Measurements from ENCODE around the gene WFS1. TPM values are rescaled to one million over a fixed set of nuclear protein-coding genes. Genes with fewer than 3 reads are reported as not detected.
A peak's percentile ranks its signal among the peaks of the same experiment; 100 is the strongest.

WFS1 gene
- total RNA-seq, 2 experiments from 2014 or later: 1.3 to 1.7 TPM

DNA sequence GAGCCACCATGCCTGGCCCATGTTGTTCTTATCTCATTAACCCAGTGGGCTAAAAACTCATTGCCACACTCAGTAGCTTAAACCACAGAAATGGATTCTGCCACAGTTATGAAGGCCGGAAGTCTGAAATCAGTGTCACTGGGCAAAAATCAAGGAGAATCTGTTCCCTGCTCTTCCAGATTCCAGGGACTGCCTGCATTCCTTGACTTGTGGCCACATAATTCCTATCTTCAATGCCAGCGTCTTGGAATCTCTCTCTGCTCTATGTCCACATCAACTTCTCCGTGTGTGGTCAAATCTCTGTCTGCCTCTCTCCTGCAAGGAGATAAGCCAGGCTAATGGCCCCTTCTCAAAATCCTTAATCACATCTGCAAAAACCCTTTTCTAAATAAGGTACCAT, 4.1 kb upstream of the WFS1 start:
- Histone ChIP-seq H3K9me3 (ENCODE audit: control insufficient read depth in 1 of 2, insufficient read depth in 1 of 2, low read length in 2 of 2) (no peaks in the 10 kb centered on the region), H3K27me3 (ENCODE audit: control insufficient read depth in 1 of 2, insufficient read depth in 2 of 2, low read length in 2 of 2) (peaks cover 0 to 3% of the 10 kb centered on the region in 2 experiments), H3K36me3 (ENCODE audit: insufficient read depth, low read length) (no peaks in the 10 kb centered on the region), H3K27ac (ENCODE audit: low read depth in 1 of 2, low read length in 2 of 2) (no peak overlapping the region), H3K4me1 (ENCODE audit: insufficient read depth, low read length) (peaks cover 15% of the 10 kb centered on the region), H3K4me3 (ENCODE audit: low read length) (no peak overlapping the region)
- H3K9me3 Mint-ChIP-seq: no peaks in the 10 kb centered on the region
- H3K36me3 Mint-ChIP-seq (ENCODE audit: low read depth): no peaks in the 10 kb centered on the region
- no peak for DNase-seq
- H3K27ac Mint-ChIP-seq: no peak overlapping the region
- intact Hi-C loops (cut with DNase I, micrococcal nuclease): loop anchor here in 1 of 2 experiments (10.0 kb wide), 1 partner anchor 379 kb away; the partner anchor contains the start of gene MRFAP1
- peaks cover 14% of the 10 kb centered on the region for H3K4me1 Mint-ChIP-seq (ENCODE audit: low read depth)
- H3K27me3 Mint-ChIP-seq: peaks cover 11% of the 10 kb centered on the region
- TF ChIP-seq, protein P1, sequence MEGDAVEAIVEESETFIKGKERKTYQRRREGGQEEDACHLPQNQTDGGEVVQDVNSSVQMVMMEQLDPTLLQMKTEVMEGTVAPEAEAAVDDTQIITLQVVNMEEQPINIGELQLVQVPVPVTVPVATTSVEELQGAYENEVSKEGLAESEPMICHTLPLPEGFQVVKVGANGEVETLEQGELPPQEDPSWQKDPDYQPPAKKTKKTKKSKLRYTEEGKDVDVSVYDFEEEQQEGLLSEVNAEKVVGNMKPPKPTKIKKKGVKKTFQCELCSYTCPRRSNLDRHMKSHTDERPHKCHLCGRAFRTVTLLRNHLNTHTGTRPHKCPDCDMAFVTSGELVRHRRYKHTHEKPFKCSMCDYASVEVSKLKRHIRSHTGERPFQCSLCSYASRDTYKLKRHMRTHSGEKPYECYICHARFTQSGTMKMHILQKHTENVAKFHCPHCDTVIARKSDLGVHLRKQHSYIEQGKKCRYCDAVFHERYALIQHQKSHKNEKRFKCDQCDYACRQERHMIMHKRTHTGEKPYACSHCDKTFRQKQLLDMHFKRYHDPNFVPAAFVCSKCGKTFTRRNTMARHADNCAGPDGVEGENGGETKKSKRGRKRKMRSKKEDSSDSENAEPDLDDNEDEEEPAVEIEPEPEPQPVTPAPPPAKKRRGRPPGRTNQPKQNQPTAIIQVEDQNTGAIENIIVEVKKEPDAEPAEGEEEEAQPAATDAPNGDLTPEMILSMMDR (IDR thresholded peaks at IDR 0.05): no peak
- no peak overlapping the region for H3K4me3 Mint-ChIP-seq
- POLR2A ChIA-PET: no interaction called here
- CTCF ChIA-PET: no interaction called here
- ATAC-seq (ENCODE audit: poor library complexity): no peak

DNA sequence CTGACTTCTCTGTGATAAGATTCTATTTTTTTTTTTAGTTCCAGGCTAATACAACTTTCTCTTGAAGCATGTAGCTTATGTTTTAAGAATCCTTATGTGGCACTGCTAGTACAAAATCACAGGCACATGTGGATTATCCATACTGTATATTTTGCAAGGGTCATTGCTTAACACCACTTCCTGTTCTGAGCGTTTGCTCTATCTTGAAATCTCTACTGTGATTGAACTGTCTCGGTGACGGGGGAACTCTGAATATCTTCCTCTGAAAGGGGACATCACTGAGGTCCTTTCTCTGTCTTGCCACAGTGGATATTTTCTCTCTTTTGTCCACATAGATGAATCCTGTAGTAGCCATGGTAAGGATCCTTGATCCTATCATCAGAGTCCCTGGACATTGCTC, 2.1 kb upstream of the WFS1 start:
- POLR2A ChIA-PET: no interaction called here
- H3K4me1 Mint-ChIP-seq (ENCODE audit: low read depth): peaks cover 16% of the 10 kb centered on the region
- H3K27ac Mint-ChIP-seq: no peak overlapping the region
- H3K4me1 ChIP-seq (ENCODE audit: insufficient read depth, low read length): peaks cover 23% of the 10 kb centered on the region
- ATAC-seq (ENCODE audit: poor library complexity) (no peak), DNase-seq (no peak)
- peak overlapping the region; percentile 9 for H3K4me3 Mint-ChIP-seq
- H3K36me3 Mint-ChIP-seq (ENCODE audit: low read depth): no peaks in the 10 kb centered on the region
- no peaks in the 10 kb centered on the region for H3K9me3 Mint-ChIP-seq
- H3K9me3 ChIP-seq (ENCODE audit: control insufficient read depth in 1 of 2, insufficient read depth in 1 of 2, low read length in 2 of 2): no peaks in the 10 kb centered on the region
- H3K36me3 ChIP-seq (ENCODE audit: insufficient read depth, low read length): no peaks in the 10 kb centered on the region
- no peak overlapping the region for H3K27ac ChIP-seq (ENCODE audit: low read depth in 1 of 2, low read length in 2 of 2)
- no peak overlapping the region for H3K4me3 ChIP-seq (ENCODE audit: low read length)
- TF ChIP-seq, protein P1 (IDR thresholded peaks at IDR 0.05): no peak
- no peaks in the 10 kb centered on the region for H3K27me3 Mint-ChIP-seq
- no peaks in the 10 kb centered on the region for H3K27me3 ChIP-seq (ENCODE audit: control insufficient read depth in 1 of 2, insufficient read depth in 2 of 2, low read length in 2 of 2)
- CTCF ChIA-PET: interaction anchor here (1.5 kb wide), 1 partner anchor 17 kb away, joined by 5 read pairs; no protein-coding TSS in a partner anchor
- intact Hi-C loops (cut with DNase I, micrococcal nuclease): loop anchor here in 1 of 2 experiments (10.0 kb wide), 1 partner anchor 377 kb away; the partner anchor contains the start of gene MRFAP1

DNA sequence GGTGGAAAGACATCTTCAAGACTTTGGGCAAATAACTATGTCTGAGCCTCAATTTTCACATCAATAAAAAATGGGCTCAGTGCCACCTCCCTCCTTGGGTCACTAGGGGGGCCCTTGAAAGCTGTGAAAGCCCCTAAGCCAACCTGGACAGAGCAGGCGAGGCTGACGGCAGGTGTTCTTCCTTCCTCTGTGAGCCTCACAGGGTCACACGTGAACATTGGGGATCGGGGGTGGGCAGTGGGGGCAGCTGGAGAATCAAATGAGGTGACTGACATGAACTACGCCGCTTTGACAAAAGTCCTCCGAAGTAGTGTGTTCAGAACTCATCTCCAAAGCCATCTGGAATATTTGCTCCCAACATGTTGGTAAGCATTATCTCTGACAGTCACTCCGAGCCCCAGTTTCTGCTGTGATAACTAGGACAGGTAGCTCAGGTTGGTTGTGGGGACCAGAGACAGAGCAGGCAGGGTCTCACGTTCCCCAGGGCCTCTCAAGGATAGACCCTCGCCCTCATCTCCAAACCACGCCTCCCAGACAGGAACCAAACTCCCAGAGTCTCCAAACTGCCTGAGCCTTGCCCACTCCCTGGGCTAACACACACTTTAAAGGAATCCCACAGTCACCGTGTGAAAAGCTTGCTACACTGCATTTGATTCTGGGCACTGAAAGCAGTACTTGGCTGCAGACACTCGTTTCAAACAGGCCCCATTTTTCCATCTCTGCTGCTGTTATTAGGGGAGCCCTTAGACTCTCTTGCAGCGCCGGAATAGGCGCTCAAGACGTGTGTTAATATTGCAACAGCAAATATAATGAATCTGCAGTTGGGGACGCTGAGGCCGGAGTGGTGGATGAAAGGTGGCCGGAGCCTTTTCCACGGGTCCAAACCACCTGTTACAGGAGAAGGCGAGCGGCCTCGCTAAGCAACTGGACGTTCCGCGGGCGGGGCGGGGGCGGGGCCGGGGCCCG, 717 bp upstream of the WFS1 start:
- Mint-ChIP-seq H3K4me3 (peak overlapping the region; percentile 92), H3K27ac (no peak overlapping the region), H3K27me3 (no peaks in the 10 kb centered on the region), H3K4me1 (ENCODE audit: low read depth) (peaks cover 16% of the 10 kb centered on the region), H3K36me3 (ENCODE audit: low read depth) (no peaks in the 10 kb centered on the region), H3K9me3 (no peaks in the 10 kb centered on the region)
- intact Hi-C loops (cut with DNase I, micrococcal nuclease): loop anchor here in 1 of 2 experiments (2.0 to 10.0 kb wide), 2 partner anchors 306 to 376 kb away; partner anchors contain the start of genes MAN2B2 and MRFAP1
- POLR2A ChIA-PET: interaction anchor here (0.5 to 1.6 kb wide), 4 partner anchors 69 to 1920 kb away, joined by 3 to 6 read pairs (median 3); partner anchors contain the start of genes JAKMIP1 and MAN2B2
- Histone ChIP-seq H3K36me3 (ENCODE audit: insufficient read depth, low read length) (no peaks in the 10 kb centered on the region), H3K4me3 (ENCODE audit: low read length) (peak overlapping the region; percentile 62), H3K27me3 (ENCODE audit: control insufficient read depth in 1 of 2, insufficient read depth in 2 of 2, low read length in 2 of 2) (no peaks in the 10 kb centered on the region), H3K4me1 (ENCODE audit: insufficient read depth, low read length) (peaks cover 23% of the 10 kb centered on the region), H3K27ac (ENCODE audit: low read depth in 1 of 2, low read length in 2 of 2) (no peak overlapping the region), H3K9me3 (ENCODE audit: control insufficient read depth in 1 of 2, insufficient read depth in 1 of 2, low read length in 2 of 2) (no peaks in the 10 kb centered on the region)
- CTCF ChIA-PET: interaction anchor here (1.8 kb wide), 1 partner anchor 18 kb away, joined by 6 read pairs; no protein-coding TSS in a partner anchor
- TF ChIP-seq, protein P1 (IDR thresholded peaks at IDR 0.05): no peak
- ATAC-seq (ENCODE audit: poor library complexity) (peak; percentile 38), DNase-seq (no peak)
